ENCODE data around the gene SDK1.

DNA sequence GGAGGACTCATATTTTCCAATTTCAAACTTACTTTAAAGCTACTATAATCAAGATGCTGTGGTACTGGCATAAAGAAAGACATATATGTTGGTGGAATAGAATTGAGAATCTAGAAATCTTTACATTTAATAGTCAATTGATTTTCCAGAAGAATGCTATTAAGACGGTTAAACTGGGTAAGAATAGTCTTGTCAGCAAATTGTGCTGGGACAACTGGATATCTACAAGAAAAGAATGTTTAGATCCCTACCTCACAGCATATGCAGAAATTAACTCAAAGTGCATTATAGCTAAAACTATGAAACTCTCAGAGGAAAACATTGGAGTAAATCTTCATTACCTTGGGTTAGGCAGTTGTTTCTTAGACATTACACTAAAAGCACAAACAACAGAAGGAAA lies 203.3 kb downstream of the SDK1 start:
- TF ChIP-seq POLR2A (IDR thresholded peaks at IDR 0.05; ENCODE audit: low read length) (no peak), GATA1 (IDR thresholded peaks at IDR 0.05; ENCODE audit: low read depth, low read length) (no peak)
